ENCODE measurements around the gene GALNT17.

The GALNT17 gene

GRCh38 chr7:71285571-71286145 is 153.7 kb downstream of the GALNT17 start:
- no peak for DNase-seq (ENCODE audit: low read depth)

GRCh38 chr7:71286336-71286735 is 154.4 kb downstream of the GALNT17 start:
- no peak for DNase-seq (ENCODE audit: low read depth)

GRCh38 chr7:71286924-71287323 is 155.0 kb downstream of the GALNT17 start:
- DNase-seq (ENCODE audit: low read depth): no peak

GRCh38 chr7:71290452-71290851 is 158.5 kb downstream of the GALNT17 start:
- DNase-seq (ENCODE audit: low read depth): no peak

- no peak for DNase-seq (ENCODE audit: low read depth)
Observed at GRCh38 chr7:71298378-71298777, 166.4 kb downstream of the GALNT17 start.

GRCh38 chr7:71300086-71300485 is 168.1 kb downstream of the GALNT17 start:
- DNase-seq (ENCODE audit: low read depth): no peak

GRCh38 chr7:71300603-71301002 is 168.7 kb downstream of the GALNT17 start:
- no peak for DNase-seq (ENCODE audit: low read depth)

GRCh38 chr7:71301167-71301566 is 169.2 kb downstream of the GALNT17 start:
- no peak for DNase-seq (ENCODE audit: low read depth)

GRCh38 chr7:71303566-71303965 is 171.6 kb downstream of the GALNT17 start:
- peak; percentile 3 for DNase-seq (ENCODE audit: low read depth)

- no peak for DNase-seq (ENCODE audit: low read depth)
Observed at GRCh38 chr7:71308096-71308495, 176.2 kb downstream of the GALNT17 start.

GRCh38 chr7:71311576-71311975 is 179.6 kb downstream of the GALNT17 start:
- no peak for DNase-seq (ENCODE audit: low read depth)

- no peak for DNase-seq (ENCODE audit: low read depth)
Observed at GRCh38 chr7:71312755-71313490, 181.0 kb downstream of the GALNT17 start.

GRCh38 chr7:71313553-71313952 is 181.6 kb downstream of the GALNT17 start:
- DNase-seq (ENCODE audit: low read depth): no peak

- DNase-seq (ENCODE audit: low read depth): no peak
Observed at GRCh38 chr7:71320916-71321315, 189.0 kb downstream of the GALNT17 start.

GRCh38 chr7:71322201-71322600 is 190.3 kb downstream of the GALNT17 start:
- no peak for DNase-seq (ENCODE audit: low read depth)

- DNase-seq (ENCODE audit: low read depth): no peak
Observed at GRCh38 chr7:71323726-71324125, 191.8 kb downstream of the GALNT17 start.

GRCh38 chr7:71325151-71325550 is 193.2 kb downstream of the GALNT17 start:
- DNase-seq (ENCODE audit: low read depth): no peak

- no peak for DNase-seq (ENCODE audit: low read depth)
Observed at GRCh38 chr7:71326595-71326994, 194.7 kb downstream of the GALNT17 start.

GRCh38 chr7:71327946-71328345 is 196.0 kb downstream of the GALNT17 start:
- no peak for DNase-seq (ENCODE audit: low read depth)

GRCh38 chr7:71329030-71329660 is 197.2 kb downstream of the GALNT17 start:
- DNase-seq (ENCODE audit: low read depth): no peak

GRCh38 chr7:71332207-71332606 is 200.3 kb downstream of the GALNT17 start:
- DNase-seq (ENCODE audit: low read depth): no peak

- DNase-seq (ENCODE audit: low read depth): no peak
Observed at GRCh38 chr7:71334541-71334940, 202.6 kb downstream of the GALNT17 start.

GRCh38 chr7:71338866-71339265 is 206.9 kb downstream of the GALNT17 start:
- no peak for DNase-seq (ENCODE audit: low read depth)
